Natural killer cell (primary cell): ENCODE results near the gene PRPS2. TPM values are rescaled to one million over a fixed set of nuclear protein-coding genes. Genes with fewer than 3 reads are reported as not detected.
A peak's percentile ranks its signal among the peaks of the same experiment; 100 is the strongest.

Experiments used
- ATAC-seq, 3 donors: fragments of 150-1000 bp in 2 of 3; fragments of 200-7000 bp in 1 of 3; cut with Tn5 transposase; 1 replicate in 1 of 3; 2 replicates in 2 of 3; pipeline ENCODE4 v1.10.0; 2021; ENCODE audit warnings: mild to moderate bottlenecking in 2 of 3, moderate library complexity in 2 of 3
- DNase-seq, 2 donors: peaks; one replicate each; pipeline versions ENCODE4 v3.0.0 to v3.0.0-alpha.2; 2013 to 2021; ENCODE audit warnings: mixed read lengths in 1 of 2
- H3K27ac ChIP-seq: one replicate; pipeline ENCODE4 v1.5.1; 2013; ENCODE audit warnings: mild to moderate bottlenecking, low read length
- H3K27me3 ChIP-seq: one replicate; pipeline ENCODE4 v1.6.1; 2013; ENCODE audit warnings: low read length; ENCODE audit not compliant: control insufficient read depth, insufficient read depth
- H3K36me3 ChIP-seq: one replicate; pipeline ENCODE4 v1.6.1; 2013; ENCODE audit warnings: low read length; ENCODE audit not compliant: control insufficient read depth, insufficient read depth
- H3K4me1 ChIP-seq: one replicate; pipeline ENCODE4 v1.6.1; 2013; ENCODE audit warnings: low read length; ENCODE audit not compliant: control insufficient read depth, insufficient read depth
- H3K4me3 ChIP-seq: one replicate; pipeline ENCODE4 v1.5.1; 2013; ENCODE audit warnings: low read length
- H3K9me3 ChIP-seq: one replicate; pipeline ENCODE4 v1.6.1; 2013; ENCODE audit warnings: low read length; ENCODE audit not compliant: control insufficient read depth, insufficient read depth
- H3K27ac Mint-ChIP-seq, 2 donors: one replicate each; pipeline ENCODE4 v1.8.0; 2022; ENCODE audit warnings: mild to moderate bottlenecking in 2 of 2, mixed read lengths in 2 of 2, moderate library complexity in 1 of 2
- H3K27me3 Mint-ChIP-seq, 2 donors: one replicate each; pipeline ENCODE4 v1.8.0; 2022; ENCODE audit warnings: low read depth in 2 of 2, mixed read lengths in 2 of 2
- H3K36me3 Mint-ChIP-seq: one replicate; pipeline ENCODE4 v1.8.0; 2022; ENCODE audit warnings: mixed read lengths
- H3K4me1 Mint-ChIP-seq, 2 donors: one replicate each; pipeline ENCODE4 v1.8.0; 2022; ENCODE audit warnings: mixed read lengths in 2 of 2
- H3K4me3 Mint-ChIP-seq: one replicate; pipeline ENCODE4 v1.8.0; 2022; ENCODE audit warnings: mild to moderate bottlenecking, moderate library complexity, mixed read lengths
- H3K9me3 Mint-ChIP-seq, 2 donors: one replicate each; pipeline ENCODE4 v1.8.0; 2022; ENCODE audit warnings: mixed read lengths in 2 of 2
- WGBS: methylation state at CpG from one replicate; pipeline ENCODE4 v1.1.7; 2013; ENCODE audit warnings: missing lambda C conversion rate; ENCODE audit not compliant: insufficient coverage; 5-methylcytosine and 5-hydroxymethylcytosine counted together
- intact Hi-C: fragments of 100-400 bp; cut with micrococcal nuclease; formaldehyde crosslinking; loops from one replicate; pipeline ENCODE4 v1.14.2; 2022
- total RNA-seq, 4 donors: library from RNA; stranded (reverse); fragments of 120-200 nt in 1 of 4; gene quantifications; one replicate each; pipeline versions ENCODE4 v1.2.3 to v1.2.4, GENCODE V29; 2013 to 2022
- TF ChIP-seq, protein P1 (sequence below): fragments of 200-600 bp; IDR thresholded peaks from one replicate; pipeline ENCODE4 v1.8.0; 2022; ENCODE audit warnings: antibody characterized with exemption

PRPS2 gene
- total RNA-seq, 3 donors from 2014 or later (not counting 1 experiment from before 2014, with no cell fraction given) = 18.9 to 20.4 (median 20.1) TPM

DNA sequence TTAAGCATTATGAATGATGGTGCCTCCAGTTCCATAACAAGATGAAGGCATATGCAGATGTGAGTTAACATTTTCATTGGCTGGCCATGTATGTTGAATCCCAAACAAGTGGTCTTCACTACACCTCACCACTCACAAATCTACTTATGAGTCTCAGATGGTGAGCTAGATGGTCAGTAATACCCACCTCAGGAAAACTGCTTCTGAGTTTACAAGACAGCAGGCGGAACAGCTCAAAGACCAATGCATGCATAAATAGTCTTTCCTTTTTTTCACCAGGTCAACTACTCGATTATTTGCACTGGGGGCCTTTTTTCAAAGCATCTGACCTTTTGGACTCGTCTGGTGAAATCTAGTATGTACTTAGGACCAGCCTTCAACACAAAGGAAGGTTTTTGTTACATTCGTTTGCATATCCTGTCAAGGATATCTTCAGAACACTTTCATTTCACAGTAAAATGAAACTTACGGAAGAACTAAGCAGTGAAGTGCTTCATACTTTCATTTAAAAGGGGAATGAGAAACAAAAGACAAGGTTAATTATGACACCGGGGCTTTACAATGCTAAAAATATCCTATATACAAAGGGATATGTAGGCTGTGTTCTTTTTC lies 52.6 kb downstream of the PRPS2 start:
- Mint-ChIP-seq H3K9me3 (no peaks in the 10 kb centered on the region), H3K36me3 (no peaks in the 10 kb centered on the region), H3K27me3 (peaks cover 0 to 11% of the 10 kb centered on the region in 2 donors), H3K27ac (peak overlapping the region in 1 of 2 donors; percentile 22), H3K4me3 (peak overlapping the region; percentile 25), H3K4me1 (no peaks in the 10 kb centered on the region)
- 82% methylated on average over 2 of the region's 6 CpGs for WGBS
- intact Hi-C loops = no loop called here
- DNase-seq (peak in 1 of 2 donors; percentile 6), ATAC-seq (no peak)
- no peak overlapping the region for H3K4me3 ChIP-seq
- H3K36me3 ChIP-seq = no peaks in the 10 kb centered on the region
- H3K27me3 ChIP-seq = no peaks in the 10 kb centered on the region
- TF ChIP-seq, protein P1, sequence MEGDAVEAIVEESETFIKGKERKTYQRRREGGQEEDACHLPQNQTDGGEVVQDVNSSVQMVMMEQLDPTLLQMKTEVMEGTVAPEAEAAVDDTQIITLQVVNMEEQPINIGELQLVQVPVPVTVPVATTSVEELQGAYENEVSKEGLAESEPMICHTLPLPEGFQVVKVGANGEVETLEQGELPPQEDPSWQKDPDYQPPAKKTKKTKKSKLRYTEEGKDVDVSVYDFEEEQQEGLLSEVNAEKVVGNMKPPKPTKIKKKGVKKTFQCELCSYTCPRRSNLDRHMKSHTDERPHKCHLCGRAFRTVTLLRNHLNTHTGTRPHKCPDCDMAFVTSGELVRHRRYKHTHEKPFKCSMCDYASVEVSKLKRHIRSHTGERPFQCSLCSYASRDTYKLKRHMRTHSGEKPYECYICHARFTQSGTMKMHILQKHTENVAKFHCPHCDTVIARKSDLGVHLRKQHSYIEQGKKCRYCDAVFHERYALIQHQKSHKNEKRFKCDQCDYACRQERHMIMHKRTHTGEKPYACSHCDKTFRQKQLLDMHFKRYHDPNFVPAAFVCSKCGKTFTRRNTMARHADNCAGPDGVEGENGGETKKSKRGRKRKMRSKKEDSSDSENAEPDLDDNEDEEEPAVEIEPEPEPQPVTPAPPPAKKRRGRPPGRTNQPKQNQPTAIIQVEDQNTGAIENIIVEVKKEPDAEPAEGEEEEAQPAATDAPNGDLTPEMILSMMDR = no peak
- H3K9me3 ChIP-seq = no peaks in the 10 kb centered on the region
- no peaks in the 10 kb centered on the region for H3K4me1 ChIP-seq
- H3K27ac ChIP-seq = peak overlapping the region; percentile 3

DNA sequence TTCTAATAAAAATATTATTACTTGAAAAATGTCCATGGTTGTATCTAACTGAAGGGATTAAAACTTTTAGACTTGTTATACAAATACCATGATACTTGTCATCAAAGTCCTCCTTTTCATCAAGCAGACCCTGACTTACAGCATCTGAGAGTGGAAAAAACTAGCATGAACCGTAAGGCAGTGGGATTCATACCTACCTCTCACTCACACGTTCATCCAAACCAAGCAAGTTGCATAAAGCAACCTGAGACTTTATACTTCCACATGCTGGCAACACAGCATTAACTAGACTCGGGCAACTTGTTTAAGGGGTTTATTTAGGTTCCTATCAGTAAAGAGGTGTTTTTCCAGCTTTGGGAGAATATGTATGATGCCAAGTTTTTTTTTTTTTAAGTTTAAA lies 53.1 kb downstream of the PRPS2 start:
- H3K27ac ChIP-seq = peak overlapping the region; percentile 3
- no peaks in the 10 kb centered on the region for H3K4me1 Mint-ChIP-seq
- no peak overlapping the region for H3K4me3 ChIP-seq
- TF ChIP-seq, protein P1 = no peak
- no peaks in the 10 kb centered on the region for H3K36me3 Mint-ChIP-seq
- 58% methylated on average over 2 of the region's 3 CpGs for WGBS
- no peaks in the 10 kb centered on the region for H3K9me3 Mint-ChIP-seq
- intact Hi-C loops = no loop called here
- no peaks in the 10 kb centered on the region for H3K36me3 ChIP-seq
- DNase-seq (peak in 1 of 2 donors; percentile 6), ATAC-seq (no peak)
- no peaks in the 10 kb centered on the region for H3K4me1 ChIP-seq
- H3K27me3 ChIP-seq = no peaks in the 10 kb centered on the region
- no peaks in the 10 kb centered on the region for H3K9me3 ChIP-seq
- H3K4me3 Mint-ChIP-seq = no peak overlapping the region
- peak overlapping the region in 1 of 2 donors; percentile 22 for H3K27ac Mint-ChIP-seq
- H3K27me3 Mint-ChIP-seq = peaks cover 0 to 11% of the 10 kb centered on the region in 2 donors

DNA sequence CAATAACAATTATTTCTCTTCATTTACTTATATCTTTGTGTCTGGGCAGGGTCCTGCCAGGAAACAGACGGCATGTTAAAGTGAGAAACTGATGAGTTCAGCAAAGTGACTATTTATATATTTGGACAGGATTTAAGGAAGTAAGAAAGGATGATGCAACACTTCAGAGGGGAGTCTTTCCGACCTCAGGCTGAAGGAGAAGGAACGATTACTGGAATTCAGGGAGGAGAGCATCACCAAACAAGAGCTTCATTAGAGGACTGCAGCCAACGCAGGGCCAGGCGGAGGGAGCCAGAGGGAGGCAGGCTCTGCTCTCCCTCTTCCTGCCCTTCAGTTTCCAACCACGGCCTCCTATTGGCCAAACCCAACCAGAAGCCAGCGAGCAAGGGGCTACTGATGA lies 74.1 kb downstream of the PRPS2 start:
- Histone ChIP-seq H3K4me3 (no peak overlapping the region), H3K36me3 (no peaks in the 10 kb centered on the region), H3K27me3 (no peaks in the 10 kb centered on the region), H3K4me1 (no peaks in the 10 kb centered on the region), H3K27ac (no peak overlapping the region), H3K9me3 (no peaks in the 10 kb centered on the region)
- peaks cover 3 to 11% of the 10 kb centered on the region in 2 donors for H3K27me3 Mint-ChIP-seq
- no peaks in the 10 kb centered on the region for H3K4me1 Mint-ChIP-seq
- TF ChIP-seq, protein P1 = no peak
- 46% methylated on average over 5 of the region's 7 CpGs for WGBS
- DNase-seq (no peak), ATAC-seq (no peak)
- H3K27ac Mint-ChIP-seq = no peak overlapping the region
- no peak overlapping the region for H3K4me3 Mint-ChIP-seq
- H3K36me3 Mint-ChIP-seq = no peaks in the 10 kb centered on the region
- H3K9me3 Mint-ChIP-seq = no peaks in the 10 kb centered on the region
- intact Hi-C loops = no loop called here
